Prostate gland (tissue), 2 donors: ENCODE measurements around the gene PTPRK. TPM values are rescaled to one million over a fixed set of nuclear protein-coding genes. Genes with fewer than 3 reads are reported as not detected.

Experiments
- DNase-seq: peaks from one replicate; pipeline ENCODE4 v3.0.0-alpha.2; 2019; ENCODE audit warnings: low spot score
- H3K27ac ChIP-seq, 2 donors: fragments of 200-600 bp; sonication (generic); 2 replicates each; pipeline ENCODE4 v1.5.1; 2017 to 2019
- H3K27me3 ChIP-seq: fragments of 200-600 bp; sonication (generic); replicated peaks from 2 replicates; pipeline ENCODE4 v1.5.1; 2019; ENCODE audit not compliant: insufficient read depth
- H3K36me3 ChIP-seq, 2 donors: fragments of 200-600 bp; sonication (generic); 1 replicate in 1 of 2; 2 replicates in 1 of 2; pipeline versions ENCODE4 v1.5.1 to v1.8.1; 2017 to 2019
- H3K4me1 ChIP-seq: fragments of 200-600 bp; sonication (generic); replicated peaks from 2 replicates; pipeline ENCODE4 v1.5.1; 2019
- H3K4me3 ChIP-seq, 2 donors: fragments of 200-600 bp; sonication (generic); 2 replicates each; pipeline ENCODE4 v1.5.1; 2017 to 2019
- H3K9me3 ChIP-seq: fragments of 200-600 bp; sonication (generic); 2 replicates; pipeline ENCODE4 v1.5.1; 2017
- POLR2A ChIP-seq: fragments of 450-650 bp; IDR thresholded peaks from one replicate; pipeline ENCODE4 v1.6.1; 2016; ENCODE audit warnings: antibody characterized with exemption, mild to moderate bottlenecking
- POLR2AphosphoS5 ChIP-seq: sonication (generic); formaldehyde crosslinking; IDR thresholded peaks from one replicate; pipeline ENCODE4 v1.6.1; 2017; ENCODE audit warnings: antibody characterized with exemption
- WGBS: methylation state at CpG from one replicate; pipeline ENCODE4 v1.1.5; 2018; 5-methylcytosine and 5-hydroxymethylcytosine counted together
- intact Hi-C: fragments of 100-400 bp; cut with DNase I; formaldehyde crosslinking; loops from one replicate; pipeline ENCODE4 v1.14.2; 2022
- total RNA-seq, 2 donors: library from RNA; depleted of rRNA; stranded (reverse); fragments of >200 nt; gene quantifications; one replicate each; pipeline ENCODE4 v1.1.0, GENCODE V29; 2016
- TF ChIP-seq, protein P1 (sequence below), 4 experiments: fragments of 200-600 bp in 2 of 4; fragments of 450-650 bp in 2 of 4; sonication (generic) in 2 of 4; IDR thresholded peaks; 1 replicate in 3 of 4; 2 replicates in 1 of 4; pipeline ENCODE4 v1.5.1; 2016 to 2019; ENCODE audit warnings: antibody characterized with exemption in 4 of 4, mild to moderate bottlenecking in 2 of 4, moderate library complexity in 2 of 4

The PTPRK gene
- total RNA-seq = 10 to 100 TPM; 32.0 to 64.6 TPM

DNA sequence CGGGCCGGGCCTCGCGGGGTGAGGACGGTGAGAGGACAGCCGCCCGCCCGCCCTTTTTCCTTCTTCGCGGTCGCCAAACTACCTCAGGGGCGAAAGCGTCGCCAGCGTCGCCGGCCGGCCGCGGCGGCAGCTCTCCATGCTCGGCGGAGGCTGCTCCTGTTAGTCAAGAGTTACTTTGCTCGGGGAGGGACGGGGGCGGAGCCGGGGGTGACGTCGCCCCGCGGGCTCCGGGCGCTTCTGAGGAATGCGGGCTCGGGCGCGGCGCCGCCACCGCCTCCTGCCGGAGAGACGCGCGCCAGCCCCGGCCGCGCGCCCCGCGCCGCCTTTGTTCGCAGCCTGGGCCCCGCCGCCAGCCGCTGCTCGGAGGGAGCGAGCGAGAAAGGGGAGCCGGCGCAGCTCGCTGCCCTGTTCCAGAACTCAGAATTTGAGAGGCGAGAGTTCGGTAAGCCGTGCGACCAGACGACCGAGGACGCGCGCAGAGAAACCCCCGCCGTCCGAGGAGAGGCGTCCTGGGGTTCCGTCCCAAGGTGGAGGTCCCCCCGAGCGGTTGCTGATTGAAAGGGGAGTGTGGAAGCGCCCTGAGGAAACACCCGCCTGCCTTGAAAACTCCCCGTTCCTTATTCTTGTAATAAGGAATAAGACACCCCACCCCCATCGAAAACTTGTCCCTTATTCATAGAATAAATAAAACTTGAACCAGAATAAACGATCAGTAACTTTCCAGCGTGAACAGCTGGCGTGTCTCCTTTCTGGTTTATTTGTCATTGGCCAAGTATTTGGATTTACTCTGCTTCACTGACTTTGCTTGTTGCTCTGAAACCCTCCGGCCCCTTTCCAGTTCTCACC lies at the start of gene PTPRK:
PTPRK (minus strand) TSS at position 164 of the 846 bp plus-strand sequence. CDS start 241 bp downstream, outside the sequence.
- TF ChIP-seq POLR2AphosphoS5 (peak; percentile 89), POLR2A (peak; percentile 99)
- TF ChIP-seq, protein P1, sequence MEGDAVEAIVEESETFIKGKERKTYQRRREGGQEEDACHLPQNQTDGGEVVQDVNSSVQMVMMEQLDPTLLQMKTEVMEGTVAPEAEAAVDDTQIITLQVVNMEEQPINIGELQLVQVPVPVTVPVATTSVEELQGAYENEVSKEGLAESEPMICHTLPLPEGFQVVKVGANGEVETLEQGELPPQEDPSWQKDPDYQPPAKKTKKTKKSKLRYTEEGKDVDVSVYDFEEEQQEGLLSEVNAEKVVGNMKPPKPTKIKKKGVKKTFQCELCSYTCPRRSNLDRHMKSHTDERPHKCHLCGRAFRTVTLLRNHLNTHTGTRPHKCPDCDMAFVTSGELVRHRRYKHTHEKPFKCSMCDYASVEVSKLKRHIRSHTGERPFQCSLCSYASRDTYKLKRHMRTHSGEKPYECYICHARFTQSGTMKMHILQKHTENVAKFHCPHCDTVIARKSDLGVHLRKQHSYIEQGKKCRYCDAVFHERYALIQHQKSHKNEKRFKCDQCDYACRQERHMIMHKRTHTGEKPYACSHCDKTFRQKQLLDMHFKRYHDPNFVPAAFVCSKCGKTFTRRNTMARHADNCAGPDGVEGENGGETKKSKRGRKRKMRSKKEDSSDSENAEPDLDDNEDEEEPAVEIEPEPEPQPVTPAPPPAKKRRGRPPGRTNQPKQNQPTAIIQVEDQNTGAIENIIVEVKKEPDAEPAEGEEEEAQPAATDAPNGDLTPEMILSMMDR (IDR thresholded peaks at IDR 0.05) = peak; percentile 62 to 89 (median 82)
- H3K27ac ChIP-seq = peak within 1 kb of the TSS; percentile 96 to 98
- H3K4me1 ChIP-seq = peaks cover under 1% of the 10 kb centered on the region
- no peaks in the 10 kb centered on the region for H3K36me3 ChIP-seq
- DNase-seq = peak; percentile 94
- no peaks in the 10 kb centered on the region for H3K27me3 ChIP-seq
- H3K4me3 ChIP-seq = peak within 1 kb of the TSS; percentile 61 to 64
- under 1% methylated on average over 40 of the region's 85 CpGs for WGBS
- intact Hi-C loops = no loop called here
- no peaks in the 10 kb centered on the region for H3K9me3 ChIP-seq

DNA sequence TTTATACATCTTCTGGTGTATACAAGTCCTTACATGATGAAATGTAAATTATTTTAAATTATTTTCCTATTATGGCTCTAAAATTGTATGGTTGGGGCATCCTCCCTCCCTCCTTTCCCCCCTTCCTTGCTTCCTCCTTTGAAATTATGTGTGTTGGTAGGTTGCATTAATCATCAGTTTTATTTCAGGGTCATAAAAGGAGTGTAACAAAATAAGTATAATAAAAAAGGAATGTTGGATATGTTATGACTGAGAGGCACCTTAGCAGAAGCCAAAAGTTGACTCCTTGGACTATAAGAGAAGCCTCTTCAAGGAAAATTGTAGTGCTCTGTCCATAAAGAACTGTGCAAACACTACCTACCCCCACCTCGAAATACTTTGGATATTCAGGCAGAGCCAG lies 46.6 kb upstream of the PTPRK start:
- no peaks in the 10 kb centered on the region for H3K9me3 ChIP-seq
- H3K27me3 ChIP-seq = no peaks in the 10 kb centered on the region
- 38% methylated on average over 1 of the region's 1 CpG for WGBS
- DNase-seq = no peak
- no peak overlapping the region for H3K4me3 ChIP-seq
- H3K4me1 ChIP-seq = no peaks in the 10 kb centered on the region
- H3K36me3 ChIP-seq = no peaks in the 10 kb centered on the region
- TF ChIP-seq POLR2AphosphoS5 = no peak
- no peak for TF ChIP-seq POLR2A
- TF ChIP-seq, protein P1 (IDR thresholded peaks at IDR 0.05) = no peak
- intact Hi-C loops = no loop called here
- no peak overlapping the region for H3K27ac ChIP-seq

DNA sequence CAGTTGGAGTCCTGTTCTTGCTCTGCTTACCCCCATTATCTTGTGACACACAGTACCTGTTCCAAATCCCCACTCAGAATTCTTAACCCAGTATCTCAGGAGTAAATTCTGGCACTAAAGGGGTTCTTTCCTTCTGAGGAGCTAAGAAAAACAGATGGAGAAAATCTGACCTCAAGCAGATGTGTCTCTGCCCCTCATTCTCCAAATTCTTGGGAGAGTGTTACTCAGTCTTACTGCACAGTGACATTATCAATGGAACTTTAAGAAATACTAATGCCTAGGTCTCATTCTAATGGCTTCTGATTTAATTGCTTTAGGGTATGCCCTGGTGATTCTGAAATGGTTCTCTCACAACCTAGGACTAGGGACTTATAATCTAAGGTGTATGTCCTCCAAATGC lies 40.6 kb upstream of the PTPRK start:
- Histone ChIP-seq H3K27me3 (no peaks in the 10 kb centered on the region), H3K4me1 (no peaks in the 10 kb centered on the region), H3K4me3 (no peak overlapping the region), H3K36me3 (no peaks in the 10 kb centered on the region), H3K27ac (no peak overlapping the region), H3K9me3 (no peaks in the 10 kb centered on the region)
- TF ChIP-seq POLR2A = no peak
- TF ChIP-seq, protein P1 (IDR thresholded peaks at IDR 0.05) = no peak
- TF ChIP-seq POLR2AphosphoS5 = no peak
- no peak for DNase-seq
- intact Hi-C loops = no loop called here

DNA sequence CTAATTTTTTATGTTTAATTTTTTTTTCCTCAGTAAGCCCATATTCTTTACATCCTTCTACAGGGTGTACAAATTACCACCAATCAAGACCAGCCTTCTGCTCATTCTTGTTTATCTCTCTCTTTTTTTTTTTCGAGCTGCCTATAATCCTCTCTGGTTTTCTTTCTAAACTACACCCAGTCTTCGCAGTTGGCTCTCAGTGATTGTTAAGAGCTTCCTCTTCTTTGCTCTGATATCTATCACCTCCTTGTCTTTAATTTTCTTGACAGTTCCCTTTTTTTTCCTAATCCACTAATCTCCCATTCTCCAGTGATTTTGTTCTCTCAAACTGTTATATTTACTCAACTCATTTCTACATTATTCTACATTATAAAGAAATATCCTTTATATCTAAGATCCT lies 38.5 kb upstream of the PTPRK start:
- H3K4me1 ChIP-seq = no peaks in the 10 kb centered on the region
- no peaks in the 10 kb centered on the region for H3K27me3 ChIP-seq
- no peak overlapping the region for H3K27ac ChIP-seq
- DNase-seq = no peak
- no peaks in the 10 kb centered on the region for H3K36me3 ChIP-seq
- intact Hi-C loops = no loop called here
- H3K4me3 ChIP-seq = no peak overlapping the region
- no peaks in the 10 kb centered on the region for H3K9me3 ChIP-seq
- 84% methylated on average over 2 of the region's 2 CpGs for WGBS
- TF ChIP-seq, protein P1 (IDR thresholded peaks at IDR 0.05) = no peak
- TF ChIP-seq POLR2A = no peak
- TF ChIP-seq POLR2AphosphoS5 = no peak

DNA sequence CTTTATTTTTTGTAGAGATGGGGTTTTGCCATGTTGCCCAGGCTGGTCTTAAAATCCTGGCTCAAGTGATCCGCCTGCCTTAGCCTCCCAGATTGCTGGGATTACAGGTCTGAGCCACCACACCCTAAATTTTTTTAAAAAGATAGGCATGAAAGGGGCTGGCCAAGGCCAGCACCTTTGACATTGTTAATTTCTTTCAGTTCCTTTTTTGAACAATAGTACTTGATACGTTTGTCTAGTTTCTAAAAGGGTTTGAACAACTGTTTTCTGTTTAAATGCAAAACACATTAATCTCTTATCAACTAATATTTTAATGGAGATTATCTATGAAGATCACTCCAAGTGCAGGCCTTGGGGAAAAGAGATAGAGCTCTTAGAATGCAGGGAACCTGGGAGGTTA lies 37.6 kb upstream of the PTPRK start:
- intact Hi-C loops = no loop called here
- Histone ChIP-seq H3K9me3 (no peaks in the 10 kb centered on the region), H3K27me3 (no peaks in the 10 kb centered on the region), H3K4me3 (no peak overlapping the region), H3K36me3 (no peaks in the 10 kb centered on the region), H3K27ac (no peak overlapping the region), H3K4me1 (no peaks in the 10 kb centered on the region)
- TF ChIP-seq POLR2A (no peak), POLR2AphosphoS5 (no peak)
- TF ChIP-seq, protein P1 (IDR thresholded peaks at IDR 0.05) = no peak
- no peak for DNase-seq
- WGBS = 91% methylated on average over 2 of the region's 2 CpGs
